A673 (cell line): ENCODE results near the gene HS3ST4. TPM values are rescaled to one million over a fixed set of nuclear protein-coding genes. Genes with fewer than 3 reads are reported as not detected.

Experiments used
- Bru-seq: library from RNA; stranded (reverse); fragments of 400-500 nt; gene quantifications from one replicate; lab custom pipeline; 2021; lab: Mats Ljungman, UMichigan
- BruChase-seq, 2 experiments: library from RNA; stranded (reverse); fragments of 400-500 nt; gene quantifications; one replicate each; lab custom pipeline; 2021; lab: Mats Ljungman, UMichigan
- BruUV-seq: library from RNA; stranded (reverse); fragments of 400-500 nt; replicated peaks from 2 replicates; lab custom pipeline; 2021; lab: Mats Ljungman, UMichigan
- CTCF ChIA-PET: fragments of 300-600 bp; sonication (Branson Sonifier 250); formaldehyde crosslinking; loops from one replicate; lab custom pipeline; 2022; ENCODE audit warnings: antibody characterized with exemption; lab: Charles Lee
- POLR2A ChIA-PET: fragments of 300-600 bp; sonication (Branson Sonifier 250); formaldehyde crosslinking; loops from one replicate; lab custom pipeline; 2022; ENCODE audit warnings: antibody characterized with exemption; ENCODE audit not compliant: low non-redundant PET; lab: Charles Lee
- DNase-seq: peaks from one replicate; pipeline ENCODE4 v3.0.0-alpha.2; 2015; ENCODE audit warnings: low spot score
- H3K27ac ChIP-seq: fragments of 200-600 bp; sonication (generic); 2 replicates; pipeline ENCODE4 v1.5.1; 2016; ENCODE audit warnings: mixed run types, low read depth, mild to moderate bottlenecking, mixed read lengths, antibody characterized with exemption, low read length; ENCODE audit not compliant: poor library complexity, severe bottlenecking
- H3K27me3 ChIP-seq: fragments of 200-600 bp; sonication (generic); replicated peaks from 2 replicates; pipeline ENCODE4 v1.6.1; 2017; ENCODE audit warnings: mixed run types, low read depth, mild to moderate bottlenecking, mixed read lengths, antibody characterized with exemption, low read length; ENCODE audit not compliant: insufficient read depth, poor library complexity
- H3K36me3 ChIP-seq: fragments of 200-600 bp; sonication (generic); 2 replicates; pipeline ENCODE4 v1.6.1; 2016; ENCODE audit warnings: mixed run types, mild to moderate bottlenecking, mixed read lengths, antibody characterized with exemption, low read length; ENCODE audit not compliant: insufficient read depth, poor library complexity, severe bottlenecking
- H3K4me1 ChIP-seq: fragments of 200-600 bp; sonication (generic); 2 replicates; pipeline ENCODE4 v1.6.1; 2017; ENCODE audit warnings: mixed run types, mild to moderate bottlenecking, mixed read lengths, antibody characterized with exemption, low read length; ENCODE audit not compliant: insufficient read depth, poor library complexity, severe bottlenecking
- H3K4me3 ChIP-seq: fragments of 200-600 bp; sonication (generic); 2 replicates; pipeline ENCODE4 v1.5.1; 2016; ENCODE audit warnings: low read depth, mixed run types, mild to moderate bottlenecking, mixed read lengths, low read length; ENCODE audit not compliant: poor library complexity, severe bottlenecking
- H3K9me3 ChIP-seq: fragments of 200-600 bp; sonication (generic); 2 replicates; pipeline ENCODE4 v1.6.1; 2016; ENCODE audit warnings: mixed run types, low read depth, mild to moderate bottlenecking, mixed read lengths, antibody characterized with exemption, low read length; ENCODE audit not compliant: poor library complexity, severe bottlenecking
- EZH2 ChIP-seq: fragments of 200-600 bp; sonication (generic); IDR thresholded peaks from 2 replicates; pipeline ENCODE4 v1.6.1; 2017; ENCODE audit warnings: borderline replicate concordance, low read depth, mild to moderate bottlenecking, mixed read lengths, antibody characterized with exemption, low read length; ENCODE audit not compliant: poor library complexity, severe bottlenecking
- intact Hi-C: fragments of 100-400 bp; cut with micrococcal nuclease; formaldehyde crosslinking; loops from one replicate; pipeline ENCODE4 v1.10.0; 2022; ENCODE audit not compliant: unreplicated experiment
- long read RNA-seq: library from polyadenylated mRNA; stranded (forward); transcript quantifications from one replicate; pipeline ENCODE4 v2.0.0, GENCODE V29; 2022
- total RNA-seq: library from RNA; stranded (reverse); gene quantifications from 2 replicates; pipeline ENCODE4 v1.2.3, GENCODE V29; 2021
- TF ChIP-seq, protein P1 (sequence below): fragments of 300-800, 200-600 bp; sonication (generic); conservative IDR thresholded peaks from 2 replicates; pipeline ENCODE4 v1.5.1; 2017; ENCODE audit warnings: low read depth, mild to moderate bottlenecking, antibody characterized with exemption, low read length, moderate library complexity, mixed read lengths

Gene HS3ST4
- total RNA-seq (33.5 and 34.0 TPM in 2 replicates), Bru-seq, nascent RNA (percentile 90 among the genes with signal in this experiment), BruChase-seq, experiment 1, labeled RNA remaining after a 2-hour chase (percentile 96 among the genes with signal in this experiment), BruChase-seq, experiment 2, labeled RNA remaining after a 6-hour chase (percentile 97 among the genes with signal in this experiment)
- long read RNA-seq, partial matches to known transcripts = 6 of 6 reads
- long read RNA-seq, other reads (novel, unspliced or antisense) = 0 of 6 reads

DNA sequence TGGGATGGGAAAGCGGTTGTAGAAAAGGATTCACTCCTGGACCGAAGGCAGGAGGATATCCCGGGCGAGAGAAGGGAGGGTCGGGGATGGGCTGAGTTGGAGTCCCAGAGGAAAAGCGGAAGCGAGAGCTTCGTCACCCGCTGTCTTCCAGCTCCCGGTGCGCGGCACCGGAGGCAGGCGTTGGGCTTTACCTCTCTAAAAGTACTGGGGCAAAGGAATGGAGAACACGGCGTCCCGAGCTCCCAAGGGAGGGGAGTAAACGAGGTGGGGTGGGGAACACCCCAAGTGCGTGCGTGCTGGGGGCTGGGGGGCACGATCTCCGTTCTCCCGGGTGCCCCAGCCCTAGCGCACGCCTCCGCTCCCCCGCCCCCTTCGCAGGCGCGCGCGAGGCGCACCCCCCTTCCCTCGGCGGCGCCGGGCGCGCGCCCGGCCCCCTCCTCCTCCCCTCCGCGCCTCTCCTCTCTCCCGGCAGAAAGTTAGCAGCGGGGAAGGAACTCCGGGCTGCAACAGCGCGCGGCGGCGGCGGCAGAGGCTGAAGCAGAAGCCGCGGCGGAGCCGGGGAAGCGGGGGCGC lies at the start of gene HS3ST4:
HS3ST4 (plus strand) TSS at position 441 of the 573 bp plus-strand sequence.
- H3K36me3 ChIP-seq = peaks cover 3% of the 10 kb centered on the region
- no peaks in the 10 kb centered on the region for H3K9me3 ChIP-seq
- ChIA-PET POLR2A (interaction anchor here (1.0 kb wide), 1 partner anchor 104 kb away, joined by 3 read pairs; no protein-coding TSS in a partner anchor), CTCF (interaction anchor here (1.0 to 1.3 kb wide), 2 partner anchors 13 to 1418 kb away, joined by 3 to 11 read pairs; no protein-coding TSS in a partner anchor)
- H3K27me3 ChIP-seq = no peaks in the 10 kb centered on the region
- H3K4me3 ChIP-seq = peak within 1 kb of the TSS; percentile 75
- TF ChIP-seq, protein P1, sequence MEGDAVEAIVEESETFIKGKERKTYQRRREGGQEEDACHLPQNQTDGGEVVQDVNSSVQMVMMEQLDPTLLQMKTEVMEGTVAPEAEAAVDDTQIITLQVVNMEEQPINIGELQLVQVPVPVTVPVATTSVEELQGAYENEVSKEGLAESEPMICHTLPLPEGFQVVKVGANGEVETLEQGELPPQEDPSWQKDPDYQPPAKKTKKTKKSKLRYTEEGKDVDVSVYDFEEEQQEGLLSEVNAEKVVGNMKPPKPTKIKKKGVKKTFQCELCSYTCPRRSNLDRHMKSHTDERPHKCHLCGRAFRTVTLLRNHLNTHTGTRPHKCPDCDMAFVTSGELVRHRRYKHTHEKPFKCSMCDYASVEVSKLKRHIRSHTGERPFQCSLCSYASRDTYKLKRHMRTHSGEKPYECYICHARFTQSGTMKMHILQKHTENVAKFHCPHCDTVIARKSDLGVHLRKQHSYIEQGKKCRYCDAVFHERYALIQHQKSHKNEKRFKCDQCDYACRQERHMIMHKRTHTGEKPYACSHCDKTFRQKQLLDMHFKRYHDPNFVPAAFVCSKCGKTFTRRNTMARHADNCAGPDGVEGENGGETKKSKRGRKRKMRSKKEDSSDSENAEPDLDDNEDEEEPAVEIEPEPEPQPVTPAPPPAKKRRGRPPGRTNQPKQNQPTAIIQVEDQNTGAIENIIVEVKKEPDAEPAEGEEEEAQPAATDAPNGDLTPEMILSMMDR = no peak
- no peak for TF ChIP-seq EZH2
- intact Hi-C loops = loop anchor here (5.0 to 10.0 kb wide), 4 partner anchors 106 to 1423 kb away; no protein-coding TSS in a partner anchor
- BruUV-seq = no TSS peak
- peak within 1 kb of the TSS; percentile 74 for H3K27ac ChIP-seq
- peak; percentile 85 for DNase-seq
- H3K4me1 ChIP-seq = peaks cover 42% of the 10 kb centered on the region

DNA sequence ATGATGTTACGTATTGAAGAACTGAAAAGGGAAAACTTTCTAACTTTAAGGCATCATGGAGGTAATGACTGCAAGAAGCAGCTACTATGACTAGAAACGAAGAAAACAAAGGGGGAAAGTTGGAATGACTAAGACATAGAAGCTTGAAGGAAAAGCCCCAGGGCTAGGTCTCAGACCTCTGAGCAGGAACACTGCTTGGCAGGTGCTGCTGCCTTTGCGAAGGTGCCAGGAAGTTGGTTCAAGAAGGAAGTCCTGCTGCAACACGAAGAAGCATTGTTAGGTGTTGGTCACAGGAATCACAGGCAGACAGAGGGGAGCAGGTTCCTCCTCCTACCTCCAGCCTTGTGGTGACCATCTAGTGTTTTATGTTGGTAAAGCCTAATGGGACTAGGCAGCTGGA lies 48.1 kb upstream of the HS3ST4 start:
- H3K36me3 ChIP-seq = no peaks in the 10 kb centered on the region
- DNase-seq = no peak
- no peak overlapping the region for H3K4me3 ChIP-seq
- no peaks in the 10 kb centered on the region for H3K4me1 ChIP-seq
- POLR2A ChIA-PET = no interaction called here
- no TSS peak for BruUV-seq
- no peaks in the 10 kb centered on the region for H3K9me3 ChIP-seq
- intact Hi-C loops = no loop called here
- no peak overlapping the region for H3K27ac ChIP-seq
- no peaks in the 10 kb centered on the region for H3K27me3 ChIP-seq
- no peak for TF ChIP-seq EZH2
- TF ChIP-seq, protein P1 = no peak
- CTCF ChIA-PET = no interaction called here

DNA sequence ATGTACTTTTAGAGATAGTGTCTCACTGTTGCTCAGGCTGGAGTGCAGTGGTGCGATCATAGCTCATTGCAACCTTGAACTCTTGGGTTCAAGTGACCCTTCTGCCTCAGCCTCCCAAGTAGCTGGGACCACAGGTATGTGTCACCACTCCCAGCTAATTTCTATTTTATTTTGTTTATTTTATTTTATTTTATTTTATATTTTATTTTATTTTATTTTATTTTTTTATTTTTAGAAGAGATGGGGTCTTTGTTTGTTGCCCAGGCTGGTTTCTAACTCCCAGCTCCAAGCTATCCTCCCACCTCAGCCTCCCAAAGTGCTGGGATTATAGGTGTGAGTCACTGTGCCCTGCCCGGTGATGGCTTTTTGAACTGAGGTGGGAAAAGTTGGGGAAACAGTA lies 35.1 kb upstream of the HS3ST4 start:
- CTCF ChIA-PET = no interaction called here
- no peak for DNase-seq
- H3K27ac ChIP-seq = no peak overlapping the region
- TF ChIP-seq, protein P1 = no peak
- no peak for TF ChIP-seq EZH2
- POLR2A ChIA-PET = no interaction called here
- no peaks in the 10 kb centered on the region for H3K9me3 ChIP-seq
- no TSS peak for BruUV-seq
- H3K4me1 ChIP-seq = no peaks in the 10 kb centered on the region
- H3K27me3 ChIP-seq = no peaks in the 10 kb centered on the region
- intact Hi-C loops = no loop called here
- no peaks in the 10 kb centered on the region for H3K36me3 ChIP-seq
- no peak overlapping the region for H3K4me3 ChIP-seq
